ENCODE data around the gene GNPTAB.

GRCh38 chr12:101832030-101832429, 1.3 kb upstream of the GNPTAB start:
- TF ChIP-seq POLR2A (IDR thresholded peaks at IDR 0.05; ENCODE audit: low read length) (no peak), CTCF (IDR thresholded peaks at IDR 0.05) (no peak), ATOH8 (CRISPR knock-in tag; IDR thresholded peaks at IDR 0.05; ENCODE audit: low read depth) (no peak), JUNB (IDR thresholded peaks at IDR 0.05) (no peak), MAX (IDR thresholded peaks at IDR 0.05) (no peak), GATA3 (IDR thresholded peaks at IDR 0.05; ENCODE audit: borderline replicate concordance) (no peak), MYC (IDR thresholded peaks at IDR 0.05; ENCODE audit: borderline replicate concordance, low read length) (no peak), ZFP36 (IDR thresholded peaks at IDR 0.05; ENCODE audit: borderline replicate concordance, partially characterized antibody) (no peak), EHMT2 (IDR thresholded peaks at IDR 0.05; ENCODE audit: low read depth) (no peak), JUN (IDR thresholded peaks at IDR 0.05) (no peak)

All from A549 (cell line).